SJSA1 (cell line): ENCODE data around the gene ENPP7. TPM values are rescaled to one million over a fixed set of nuclear protein-coding genes. Genes with fewer than 3 reads are reported as not detected.
A peak's percentile ranks its signal among the peaks of the same experiment; 100 is the strongest.

Experiments
- DNase-seq, 2 experiments: peaks; one replicate each; pipeline ENCODE4 v3.0.0-alpha.2; 2015 to 2020; ENCODE audit warnings: low spot score in 2 of 2, low read depth in 1 of 2
- H3K27ac ChIP-seq: fragments of 250-450 bp; sonication (Bioruptor Pico); 2 replicates; pipeline ENCODE4 v1.5.1; 2020; ENCODE audit warnings: mild to moderate bottlenecking, moderate library complexity
- H3K27me3 ChIP-seq: fragments of 250-450 bp; sonication (Bioruptor Pico); replicated peaks from 2 replicates; pipeline ENCODE4 v1.5.1; 2020; ENCODE audit warnings: mild to moderate bottlenecking, moderate library complexity
- H3K36me3 ChIP-seq: fragments of 250-450 bp; sonication (Bioruptor Pico); 2 replicates; pipeline ENCODE4 v1.5.1; 2020; ENCODE audit warnings: mild to moderate bottlenecking
- H3K4me1 ChIP-seq: fragments of 250-450 bp; sonication (Bioruptor Pico); replicated peaks from 2 replicates; pipeline ENCODE4 v1.6.1; 2021; ENCODE audit warnings: mild to moderate bottlenecking
- H3K4me3 ChIP-seq: fragments of 250-450 bp; sonication (Bioruptor Pico); 2 replicates; pipeline ENCODE4 v1.5.1; 2020; ENCODE audit warnings: mild to moderate bottlenecking
- H3K9me3 ChIP-seq: fragments of 250-450 bp; sonication (Bioruptor Pico); replicated peaks from 2 replicates; pipeline ENCODE4 v1.5.1; 2020; ENCODE audit warnings: mild to moderate bottlenecking
- total RNA-seq: library from RNA; depleted of rRNA; stranded (reverse); fragments of >200 nt; shearing (Covaris generic); gene quantifications from 2 replicates; pipeline ENCODE4 v1.2.3, GENCODE V29; 2014

Gene ENPP7
- total RNA-seq, 1 experiment from 2014 or later: not detected

DNA sequence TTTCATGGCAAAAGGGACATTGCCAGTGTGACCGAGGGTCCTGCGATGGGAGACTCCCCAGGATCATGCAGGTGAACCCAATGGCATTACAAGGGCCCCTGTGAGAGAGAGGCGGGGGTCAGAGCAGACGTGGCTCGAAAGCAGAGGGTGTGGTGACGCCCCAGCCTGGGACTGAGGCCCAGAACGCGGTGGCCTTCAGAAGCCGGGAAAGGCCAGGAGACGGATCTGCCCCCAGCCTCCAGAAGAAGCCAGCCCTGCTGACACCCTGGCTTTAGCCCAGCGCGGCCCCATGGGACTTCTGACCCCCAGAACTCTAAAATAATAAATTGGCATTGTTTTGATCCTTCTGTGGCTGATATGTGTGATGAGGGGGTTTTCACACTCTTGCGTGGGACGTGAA is 17.4 kb upstream of the ENPP7 start:
- DNase-seq: no peak
- Histone ChIP-seq H3K4me1 (no peaks in the 10 kb centered on the region), H3K36me3 (no peaks in the 10 kb centered on the region), H3K27me3 (peaks cover 38% of the 10 kb centered on the region), H3K27ac (no peak overlapping the region), H3K4me3 (no peak overlapping the region), H3K9me3 (no peaks in the 10 kb centered on the region)

DNA sequence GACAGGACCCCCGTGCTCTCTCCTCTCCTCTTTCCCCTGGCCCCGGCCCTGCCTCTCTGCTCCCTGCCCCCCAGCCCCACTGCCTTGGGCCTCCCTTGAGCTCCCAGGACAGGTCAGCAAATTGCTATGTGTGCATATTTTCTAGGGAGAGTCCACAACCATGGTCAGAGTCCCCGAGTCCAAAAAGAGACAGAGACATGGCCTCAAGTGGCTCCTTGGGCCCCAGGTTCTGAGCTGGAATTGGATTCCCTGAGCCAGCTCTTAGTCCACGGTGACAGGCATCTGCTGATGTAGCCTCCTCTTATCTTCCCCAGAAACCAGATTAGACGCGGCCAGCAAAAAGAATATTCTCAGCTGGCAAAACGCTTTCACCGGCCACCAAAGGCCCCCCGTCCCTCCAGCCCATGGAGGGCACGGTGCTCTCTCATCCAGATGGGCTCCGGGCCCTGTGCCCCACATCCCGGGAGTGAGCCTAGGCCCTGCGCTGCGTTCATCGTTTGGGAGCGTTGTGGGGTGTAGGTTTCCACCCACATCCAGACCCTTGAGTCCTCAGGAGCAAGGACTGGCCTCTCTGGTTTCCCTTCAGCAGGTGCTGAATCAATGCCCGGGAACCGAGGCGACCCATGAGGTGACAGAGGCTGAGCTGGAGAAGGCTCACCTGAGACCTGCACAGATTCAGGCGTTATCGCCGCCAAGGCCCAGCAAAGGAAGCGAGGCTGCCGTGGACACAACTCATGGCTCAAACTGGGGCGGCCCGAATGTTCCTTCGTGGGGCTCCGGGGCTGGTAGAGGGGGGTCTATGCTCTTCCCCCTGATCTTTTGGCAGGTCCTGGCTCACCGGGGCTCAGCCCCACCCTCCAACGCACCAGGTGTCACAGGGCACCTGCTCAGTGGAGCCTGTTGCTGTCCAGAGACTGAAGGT is 16.3 kb upstream of the ENPP7 start:
- Histone ChIP-seq H3K27me3 (peaks cover 37% of the 10 kb centered on the region), H3K9me3 (no peaks in the 10 kb centered on the region), H3K4me1 (no peaks in the 10 kb centered on the region), H3K36me3 (no peaks in the 10 kb centered on the region), H3K27ac (no peak overlapping the region), H3K4me3 (no peak overlapping the region)
- no peak for DNase-seq

DNA sequence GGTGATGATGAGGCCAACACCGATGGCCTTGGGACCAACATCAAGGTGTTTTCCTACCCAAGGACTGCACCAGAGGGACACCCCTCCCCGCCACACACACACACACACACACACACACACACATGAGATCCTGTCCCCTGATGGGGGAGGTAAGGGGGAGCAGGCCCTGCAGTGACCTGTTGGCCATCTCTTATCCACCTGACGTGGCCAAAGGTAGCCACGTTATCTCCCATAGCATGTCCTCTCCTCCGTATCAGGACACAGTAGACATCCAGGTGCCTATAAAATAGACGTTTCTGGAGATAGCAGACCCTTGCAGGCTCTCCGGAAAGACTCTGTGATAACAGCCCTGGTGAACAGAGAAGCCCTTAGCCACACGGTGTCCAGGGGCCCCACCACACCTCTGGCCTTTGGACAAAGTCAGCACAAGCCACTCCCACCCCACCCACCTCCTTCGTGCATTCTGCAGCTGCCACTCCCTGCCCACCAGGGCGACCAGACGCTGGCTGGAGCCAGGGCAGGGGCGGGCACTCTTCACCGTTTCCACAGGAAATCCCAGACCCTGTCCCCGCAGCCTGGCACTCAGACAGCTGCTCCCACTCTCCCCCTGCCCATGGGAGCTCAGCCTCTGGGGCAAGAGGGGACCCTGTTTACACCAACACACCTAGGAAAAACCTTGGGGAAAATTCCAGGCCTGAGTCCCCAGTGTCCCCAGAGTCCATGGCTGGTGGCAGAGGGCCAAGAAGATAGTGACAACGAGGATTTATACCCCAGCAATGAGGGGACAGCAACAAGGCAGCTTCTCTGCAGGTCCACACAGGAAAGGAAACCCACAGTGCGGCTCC is 15.4 kb upstream of the ENPP7 start:
- Histone ChIP-seq H3K4me1 (no peaks in the 10 kb centered on the region), H3K36me3 (no peaks in the 10 kb centered on the region), H3K27me3 (peaks cover 37% of the 10 kb centered on the region), H3K27ac (no peak overlapping the region), H3K9me3 (no peaks in the 10 kb centered on the region), H3K4me3 (no peak overlapping the region)
- peak in 1 of 2 experiments; percentile 46 for DNase-seq

DNA sequence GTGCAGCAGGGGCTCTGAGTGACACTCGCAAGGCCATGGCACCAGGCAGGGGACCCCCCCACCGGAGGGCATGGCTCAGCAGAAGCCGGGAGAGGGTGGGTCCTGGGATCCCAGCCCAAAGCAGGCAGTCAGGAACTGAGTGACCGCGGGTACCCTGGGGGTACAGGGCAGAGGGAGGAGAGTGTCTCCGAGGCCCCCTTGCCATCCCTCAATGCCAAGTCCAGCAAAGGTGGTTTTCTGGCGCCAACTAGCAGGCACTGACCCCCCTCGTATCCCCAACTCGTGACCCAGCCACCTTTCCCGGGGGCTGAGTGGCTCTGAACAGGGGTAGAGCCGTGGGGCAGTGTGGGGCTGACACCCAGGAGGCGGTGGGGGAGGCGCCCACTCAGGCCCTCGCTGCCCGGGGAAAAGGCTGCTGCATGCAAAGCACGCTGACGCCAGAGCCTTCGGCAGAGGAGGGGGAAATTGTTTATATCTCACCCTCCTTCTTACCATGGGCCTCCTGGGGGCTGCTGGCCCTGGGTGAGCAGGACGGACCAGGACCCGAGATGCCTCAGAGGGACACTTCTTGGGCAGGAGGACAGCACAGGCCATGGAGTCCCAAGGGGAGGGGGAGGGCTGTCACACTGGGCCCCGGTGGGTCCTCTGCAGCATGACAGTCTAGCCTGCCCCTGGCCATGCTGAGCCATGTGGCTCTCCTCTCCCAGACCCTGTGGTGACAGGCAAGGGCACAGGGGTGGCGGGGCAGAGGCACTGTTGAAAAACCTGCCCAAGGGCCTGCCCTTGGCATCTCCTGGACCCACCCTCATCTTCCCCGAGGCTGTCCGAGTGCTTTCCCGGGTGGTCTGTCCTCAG is 14.6 kb upstream of the ENPP7 start:
- DNase-seq: no peak
- H3K27me3 ChIP-seq: peaks cover 37% of the 10 kb centered on the region
- H3K9me3 ChIP-seq: no peaks in the 10 kb centered on the region
- no peaks in the 10 kb centered on the region for H3K36me3 ChIP-seq
- no peaks in the 10 kb centered on the region for H3K4me1 ChIP-seq
- H3K27ac ChIP-seq: no peak overlapping the region
- H3K4me3 ChIP-seq: no peak overlapping the region

DNA sequence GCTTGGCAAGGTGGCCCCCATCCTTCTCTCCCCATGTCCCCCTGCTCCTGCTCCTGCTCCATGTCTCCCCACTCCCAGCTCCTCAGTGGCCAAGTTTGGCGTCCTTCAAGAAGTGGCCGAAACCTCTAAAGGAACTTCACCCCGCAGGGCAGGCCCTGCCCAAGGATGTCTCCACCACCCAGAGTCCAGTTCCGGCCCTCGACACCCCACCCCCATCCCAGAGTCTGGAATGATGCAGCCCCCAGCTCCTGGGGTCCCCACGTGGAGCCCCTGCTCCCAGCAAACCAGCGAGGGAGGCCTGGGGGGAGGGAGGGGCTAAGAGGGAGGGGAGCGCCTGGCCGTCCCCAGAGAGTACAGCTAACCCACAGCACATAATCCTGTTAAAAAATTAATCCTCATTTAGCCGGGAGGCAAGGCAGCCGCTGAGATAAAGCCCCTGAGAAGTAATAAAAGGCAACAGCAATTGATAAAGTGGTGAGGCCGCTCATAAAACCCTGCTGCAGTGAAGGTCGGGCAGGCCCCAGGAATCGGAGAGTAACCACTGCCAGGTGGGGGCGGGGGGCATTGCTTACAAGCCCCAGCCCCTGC is 9.9 kb upstream of the ENPP7 start:
- H3K9me3 ChIP-seq: no peaks in the 10 kb centered on the region
- H3K4me3 ChIP-seq: no peak overlapping the region
- no peak for DNase-seq
- no peaks in the 10 kb centered on the region for H3K36me3 ChIP-seq
- H3K27ac ChIP-seq: no peak overlapping the region
- peaks cover 24% of the 10 kb centered on the region for H3K27me3 ChIP-seq
- H3K4me1 ChIP-seq: no peaks in the 10 kb centered on the region

- peak in 1 of 2 experiments; percentile 47 for DNase-seq
- H3K27me3 ChIP-seq: peaks cover 17% of the 10 kb centered on the region
- H3K27ac ChIP-seq: no peak overlapping the region
- no peaks in the 10 kb centered on the region for H3K9me3 ChIP-seq
- no peak overlapping the region for H3K4me3 ChIP-seq
- no peaks in the 10 kb centered on the region for H3K36me3 ChIP-seq
- no peaks in the 10 kb centered on the region for H3K4me1 ChIP-seq
Observed at GRCh38 chr17:79721993-79722671, 8.6 kb upstream of the ENPP7 start.

DNA sequence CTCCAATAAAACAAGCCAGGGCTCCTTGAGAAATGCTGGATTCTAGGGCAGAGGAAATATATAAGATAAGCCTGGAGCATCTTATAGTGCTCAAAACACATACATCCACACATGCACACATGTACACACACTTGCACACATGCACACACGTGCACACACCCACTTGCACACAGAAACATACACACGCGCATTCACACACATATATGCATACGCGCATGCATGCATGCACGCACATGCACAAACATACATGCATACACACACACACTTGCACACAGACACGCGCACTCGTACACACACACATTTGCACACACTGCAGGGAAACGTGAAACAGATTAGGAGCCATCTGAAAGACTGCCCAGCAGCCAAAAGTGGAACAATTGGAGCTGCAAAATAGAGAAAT is 8.0 kb upstream of the ENPP7 start:
- no peak overlapping the region for H3K4me3 ChIP-seq
- H3K27ac ChIP-seq: no peak overlapping the region
- no peak for DNase-seq
- no peaks in the 10 kb centered on the region for H3K9me3 ChIP-seq
- peaks cover 12% of the 10 kb centered on the region for H3K27me3 ChIP-seq
- no peaks in the 10 kb centered on the region for H3K36me3 ChIP-seq
- H3K4me1 ChIP-seq: no peaks in the 10 kb centered on the region

DNA sequence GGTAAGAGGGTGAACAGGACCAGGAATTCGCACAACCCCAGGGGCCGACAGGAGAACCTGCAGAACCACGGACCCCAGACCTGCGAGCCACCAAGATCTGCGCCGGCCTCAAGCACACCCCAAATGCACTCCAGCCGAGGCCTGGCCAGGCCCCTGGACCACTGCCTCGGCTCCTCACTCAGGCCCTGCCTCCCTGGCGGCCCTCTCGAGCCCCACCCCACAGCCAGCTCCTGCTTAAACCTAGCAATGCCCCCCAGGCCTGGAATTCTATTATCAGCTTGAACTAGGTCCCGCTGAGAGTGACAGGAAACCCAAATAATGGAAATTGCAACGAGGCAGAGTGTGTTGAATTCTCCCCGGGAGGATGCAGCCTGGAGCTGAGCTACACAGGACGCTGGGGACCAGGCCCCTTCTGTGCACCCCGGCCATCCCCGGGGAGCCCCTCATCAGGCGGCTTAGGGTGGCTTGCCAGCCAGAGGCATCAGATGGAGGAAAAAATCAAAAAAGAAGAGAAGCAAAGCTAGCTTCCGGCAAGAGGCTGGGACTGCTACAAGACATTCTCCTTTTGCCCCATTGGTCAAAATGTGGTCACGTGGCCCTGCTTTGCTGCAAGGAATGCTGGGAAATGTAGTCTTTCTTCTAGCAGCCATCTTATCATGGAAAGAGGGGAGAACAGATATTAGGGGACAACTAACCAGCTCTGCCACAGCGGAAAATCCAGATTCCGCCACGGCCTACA is 2.4 kb upstream of the ENPP7 start:
- Histone ChIP-seq H3K27ac (no peak overlapping the region), H3K4me3 (no peak overlapping the region), H3K9me3 (no peaks in the 10 kb centered on the region), H3K36me3 (no peaks in the 10 kb centered on the region), H3K4me1 (no peaks in the 10 kb centered on the region), H3K27me3 (no peaks in the 10 kb centered on the region)
- peak; percentile 85 for DNase-seq

GRCh38 chr17:79728908-79729471 is 1.8 kb upstream of the ENPP7 start:
- Histone ChIP-seq H3K36me3 (no peaks in the 10 kb centered on the region), H3K27me3 (no peaks in the 10 kb centered on the region), H3K9me3 (no peaks in the 10 kb centered on the region), H3K4me1 (no peaks in the 10 kb centered on the region), H3K27ac (no peak overlapping the region), H3K4me3 (no peak overlapping the region)
- DNase-seq: peak in 1 of 2 experiments; percentile 48

- Histone ChIP-seq H3K4me1 (no peaks in the 10 kb centered on the region), H3K36me3 (no peaks in the 10 kb centered on the region), H3K27me3 (no peaks in the 10 kb centered on the region; the same call in 1 of the 2 replicates), H3K27ac (no peak overlapping the region), H3K9me3 (no peaks in the 10 kb centered on the region), H3K4me3 (no peak overlapping the region)
- no peak for DNase-seq
Observed at GRCh38 chr17:79729761-79730160, 982 bp upstream of the ENPP7 start.

GRCh38 chr17:79730437-79730768 is 340 bp upstream of the ENPP7 start:
- no peak overlapping the region for H3K27ac ChIP-seq

GRCh38 chr17:79732254-79732653 is 1.5 kb downstream of the ENPP7 start:
- DNase-seq: no peak
- H3K27me3 ChIP-seq: peaks cover 8% of the 10 kb centered on the region
- H3K36me3 ChIP-seq: no peaks in the 10 kb centered on the region
- H3K4me1 ChIP-seq: no peaks in the 10 kb centered on the region
- H3K9me3 ChIP-seq: no peaks in the 10 kb centered on the region
- H3K27ac ChIP-seq: no peak overlapping the region
- no peak overlapping the region for H3K4me3 ChIP-seq

More at GRCh38 chr17:79730437-79730768, 340 bp upstream of the ENPP7 start:
- Histone ChIP-seq H3K4me1 (no peaks in the 10 kb centered on the region), H3K36me3 (no peaks in the 10 kb centered on the region), H3K27me3 (no peaks in the 10 kb centered on the region; the same call in 1 of the 2 replicates), H3K4me3 (no peak overlapping the region), H3K9me3 (no peaks in the 10 kb centered on the region)
- no peak for DNase-seq
